NAMALWA (cell line): ENCODE data around the gene DES.
A peak's percentile ranks its signal among the peaks of the same experiment; 100 is the strongest.

Experiments used
- DNase-seq: peaks from one replicate; pipeline ENCODE4 v3.0.0-alpha.2; 2015; ENCODE audit warnings: low spot score

DES gene

GRCh38 chr2:219440388-219441256 is 22.4 kb downstream of the DES start:
- DNase-seq = peak; percentile 52

- no peak for DNase-seq
Measured at GRCh38 chr2:219441451-219442255, 23.5 kb downstream of the DES start.

- no peak for DNase-seq
Measured at GRCh38 chr2:219442256-219443015, 24.3 kb downstream of the DES start.

DNA sequence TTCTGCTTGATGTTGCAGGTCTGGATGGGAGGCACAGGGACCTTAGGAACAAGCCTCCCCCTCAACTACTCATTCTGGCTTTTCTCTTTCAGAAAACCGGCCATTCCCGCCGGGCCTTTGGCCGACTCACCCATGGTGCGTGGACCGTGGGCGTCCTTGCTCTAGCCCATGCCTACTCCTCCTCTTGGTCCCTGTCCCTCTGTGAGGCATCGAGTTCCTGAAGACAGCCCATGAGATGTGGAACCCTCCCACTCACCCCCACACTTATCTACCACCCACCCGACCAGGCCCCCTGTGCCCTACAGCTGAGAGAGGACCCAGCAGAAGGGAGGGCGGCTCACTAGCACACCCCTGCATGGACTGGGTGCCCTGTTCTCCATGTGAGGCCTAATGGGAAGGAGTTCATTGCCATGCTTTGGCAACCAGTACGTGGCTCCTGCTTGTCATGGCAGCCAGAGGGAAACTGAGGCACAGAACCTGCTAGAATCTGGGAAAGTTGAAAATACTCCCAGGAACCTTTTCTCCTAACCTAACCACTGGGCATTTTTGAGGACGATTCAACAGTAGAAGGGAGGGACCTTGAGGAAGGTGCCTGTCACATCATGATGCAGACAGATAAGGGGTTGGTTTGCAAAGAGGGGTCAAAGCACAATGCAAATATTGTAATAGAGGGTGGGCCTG is 25.0 kb downstream of the DES start:
- no peak for DNase-seq

GRCh38 chr2:219443697-219444023 is 25.5 kb downstream of the DES start:
- DNase-seq = no peak

DNA sequence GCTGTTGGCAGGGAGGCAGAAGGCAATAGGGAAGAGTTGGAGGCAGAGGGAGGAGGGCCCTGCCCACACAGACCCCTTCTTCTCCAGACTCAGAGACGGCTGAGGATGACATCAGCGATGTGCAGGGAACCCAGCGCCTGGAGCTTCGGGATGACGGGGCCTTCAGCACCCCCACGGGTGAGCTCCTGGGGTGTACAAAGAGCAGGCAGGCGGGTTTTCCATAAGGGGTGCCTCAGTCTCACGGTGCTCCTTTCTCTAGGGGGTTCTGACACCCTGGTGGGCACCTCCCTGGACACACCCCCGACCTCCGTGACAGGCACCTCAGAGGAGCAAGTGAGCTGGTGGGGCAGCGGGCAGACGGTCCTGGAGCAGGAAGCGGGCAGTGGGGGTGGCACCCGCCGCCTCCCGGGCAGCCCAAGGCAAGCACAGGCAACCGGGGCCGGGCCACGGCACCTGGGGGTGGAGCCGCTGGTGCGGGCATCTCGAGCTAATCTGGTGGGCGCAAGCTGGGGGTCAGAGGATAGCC is 26.5 kb downstream of the DES start:
- no peak for DNase-seq

- no peak for DNase-seq
Measured at GRCh38 chr2:219445220-219445640, 27.1 kb downstream of the DES start.

GRCh38 chr2:219446101-219446504 is 27.9 kb downstream of the DES start:
- DNase-seq = peak; percentile 23

DNA sequence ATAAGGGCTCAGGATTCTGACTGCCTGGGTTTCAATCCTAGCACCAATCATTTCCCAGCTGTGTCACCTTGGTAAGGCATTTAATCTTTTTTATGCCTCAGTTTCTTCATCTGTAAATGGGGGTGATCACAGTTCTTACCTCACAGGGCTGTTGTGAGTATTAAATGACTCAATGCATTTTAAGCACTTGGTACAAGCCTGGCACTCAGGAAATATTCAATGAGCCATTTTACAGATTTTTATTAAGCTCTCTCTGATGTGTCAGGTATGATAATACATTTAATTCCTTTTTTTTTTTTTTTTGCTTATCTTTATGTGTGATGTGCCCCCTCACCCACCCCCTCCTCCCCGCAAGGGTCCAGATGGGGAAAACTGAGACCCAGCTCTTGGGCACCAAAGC is 28.5 kb downstream of the DES start:
- no peak for DNase-seq

GRCh38 chr2:219447242-219448098 is 29.3 kb downstream of the DES start:
- no peak for DNase-seq

- DNase-seq = no peak
Measured at GRCh38 chr2:219448099-219448775, 30.1 kb downstream of the DES start.

- DNase-seq = no peak
Measured at GRCh38 chr2:219448776-219449341, 30.7 kb downstream of the DES start.

- no peak for DNase-seq
Measured at GRCh38 chr2:219449609-219450008, 31.4 kb downstream of the DES start.

GRCh38 chr2:219451661-219452360 is 33.6 kb downstream of the DES start:
- DNase-seq = no peak

GRCh38 chr2:219452361-219453317 is 34.5 kb downstream of the DES start:
- DNase-seq = no peak

DNA sequence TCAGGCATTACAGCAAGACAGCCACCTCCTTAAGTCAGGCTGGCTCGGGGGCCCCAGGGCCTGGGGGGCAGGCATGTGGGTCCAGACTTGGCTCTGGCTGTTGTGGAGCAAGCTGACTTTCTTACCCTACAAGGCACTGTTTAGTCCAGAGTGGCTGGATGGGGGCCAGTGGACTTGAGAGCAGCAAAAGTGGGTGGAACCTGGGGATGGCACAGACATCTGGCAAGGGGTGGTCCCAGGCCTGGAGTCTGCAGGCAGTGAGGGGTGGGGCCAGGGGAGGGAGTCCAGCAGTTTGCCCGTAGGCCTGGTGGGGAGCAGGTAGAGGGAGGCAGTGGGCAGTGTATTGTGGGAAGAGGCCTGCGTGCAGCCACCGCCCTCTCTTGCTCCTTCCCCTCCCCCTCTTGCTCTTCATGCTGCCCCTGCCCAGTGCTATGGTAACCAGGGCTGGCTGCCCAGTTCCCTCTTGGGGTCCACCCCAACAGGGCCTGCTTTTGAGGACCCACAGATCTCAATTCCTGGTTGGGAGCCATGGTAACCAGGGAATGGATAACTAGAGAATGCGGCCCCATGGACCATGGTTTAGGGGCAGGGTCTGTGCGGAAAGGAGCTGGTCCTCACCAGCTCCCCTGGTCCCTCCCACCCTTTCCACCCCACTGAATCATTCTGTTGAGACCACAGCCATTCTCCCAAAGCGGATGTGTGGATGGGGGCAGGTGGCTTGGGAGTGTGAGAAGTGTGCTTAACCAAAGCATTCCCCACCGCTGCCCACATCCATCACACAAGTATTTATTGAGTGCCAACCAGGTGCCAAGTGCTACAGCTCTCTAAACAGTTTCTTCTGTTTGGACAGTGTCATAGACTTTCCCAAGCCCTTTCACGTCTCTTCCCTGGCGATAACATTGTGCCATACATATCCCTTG is 35.8 kb downstream of the DES start:
- no peak for DNase-seq

DNA sequence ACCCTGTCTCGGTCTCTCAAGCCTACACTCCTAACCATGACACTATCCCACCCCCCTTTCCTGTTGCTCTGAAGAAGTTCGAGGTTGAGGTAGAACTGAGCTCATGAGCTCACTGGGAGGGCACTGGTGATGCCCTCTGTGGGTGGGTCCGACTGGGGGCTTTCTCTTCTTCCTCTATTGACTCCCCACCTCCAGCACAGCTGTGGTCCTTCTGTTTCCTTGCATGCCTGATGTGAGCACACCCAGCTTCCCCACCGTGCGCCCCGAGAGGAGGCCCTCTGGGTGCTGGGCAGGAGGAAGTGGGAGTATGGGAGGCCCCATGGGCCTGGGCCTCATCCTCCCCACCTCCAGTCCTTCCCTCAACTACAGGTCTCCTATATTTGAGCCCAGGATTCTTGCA is 37.4 kb downstream of the DES start:
- DNase-seq = no peak
